Measurements from ENCODE around the gene AIRE. TPM values are rescaled to one million over a fixed set of nuclear protein-coding genes. Genes with fewer than 3 reads are reported as not detected.

Gene AIRE
- total and polyA plus RNA-seq, 2 donors (not counting 1 experiment from before 2014, with no cell fraction given): not detected

DNA sequence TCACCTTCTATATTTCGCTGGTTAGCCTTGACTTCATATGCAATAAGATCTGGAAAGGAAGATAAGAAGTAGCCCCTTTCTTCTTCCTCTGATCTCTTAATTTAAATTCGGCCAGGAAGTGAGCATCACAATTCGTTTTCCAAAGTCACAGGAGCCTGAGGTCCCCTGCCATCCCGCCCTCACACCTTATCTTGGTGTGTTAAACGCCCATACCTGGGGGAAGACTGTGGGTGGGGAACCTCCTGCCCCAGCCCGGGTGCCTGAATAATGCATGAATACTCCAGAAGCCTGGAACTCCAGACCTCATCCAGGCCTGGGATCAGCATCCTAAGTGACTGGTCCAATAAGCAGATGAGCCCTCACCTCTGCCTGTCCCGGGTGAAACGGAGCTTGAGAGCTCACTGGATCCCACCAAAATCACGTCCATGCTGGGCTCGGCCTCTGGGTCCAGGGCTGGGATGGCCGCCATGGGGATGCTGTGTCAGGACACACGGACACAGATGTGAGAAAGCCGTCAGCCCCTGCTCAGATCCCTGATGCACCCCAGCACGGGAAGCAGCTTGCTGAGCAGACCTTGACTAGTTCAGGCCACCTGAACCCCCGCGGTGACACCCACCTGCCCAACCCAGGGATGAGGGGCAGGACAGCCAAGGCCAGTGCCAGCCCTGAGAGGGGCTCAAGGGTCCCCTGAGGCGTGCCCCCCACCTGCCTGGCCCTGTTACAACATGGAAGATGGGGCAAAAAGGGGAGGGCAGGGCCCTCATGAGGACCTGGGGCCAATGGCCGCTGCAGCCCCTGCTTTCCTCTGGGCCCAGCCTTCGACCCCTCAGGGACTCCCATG is 24.7 kb upstream of the AIRE start:
- no peak overlapping the region for H2AFZ ChIP-seq (ENCODE audit: low read length)
- H3K9me3 ChIP-seq (ENCODE audit: control insufficient read depth, insufficient read depth, low read depth, low read length): no peaks in the 10 kb centered on the region
- no peak overlapping the region for H3K4me3 ChIP-seq (replicated peaks in 1 of 4; ENCODE audit: control extremely low read depth in 1 of 4, insufficient read depth in 1 of 4, low read depth in 3 of 4, low read length in 4 of 4)
- H4K20me1 ChIP-seq (ENCODE audit: control insufficient read depth, extremely low read depth, insufficient read depth, low read length): no peaks in the 10 kb centered on the region
- DNase-seq (ENCODE audit: low read depth in 2 of 2): no peak
- no peak overlapping the region for H3K9ac ChIP-seq (ENCODE audit: insufficient read depth, low read length)
- no peak overlapping the region for H3K27ac ChIP-seq (ENCODE audit: insufficient read depth, low read length)
- TF ChIP-seq, protein P1, sequence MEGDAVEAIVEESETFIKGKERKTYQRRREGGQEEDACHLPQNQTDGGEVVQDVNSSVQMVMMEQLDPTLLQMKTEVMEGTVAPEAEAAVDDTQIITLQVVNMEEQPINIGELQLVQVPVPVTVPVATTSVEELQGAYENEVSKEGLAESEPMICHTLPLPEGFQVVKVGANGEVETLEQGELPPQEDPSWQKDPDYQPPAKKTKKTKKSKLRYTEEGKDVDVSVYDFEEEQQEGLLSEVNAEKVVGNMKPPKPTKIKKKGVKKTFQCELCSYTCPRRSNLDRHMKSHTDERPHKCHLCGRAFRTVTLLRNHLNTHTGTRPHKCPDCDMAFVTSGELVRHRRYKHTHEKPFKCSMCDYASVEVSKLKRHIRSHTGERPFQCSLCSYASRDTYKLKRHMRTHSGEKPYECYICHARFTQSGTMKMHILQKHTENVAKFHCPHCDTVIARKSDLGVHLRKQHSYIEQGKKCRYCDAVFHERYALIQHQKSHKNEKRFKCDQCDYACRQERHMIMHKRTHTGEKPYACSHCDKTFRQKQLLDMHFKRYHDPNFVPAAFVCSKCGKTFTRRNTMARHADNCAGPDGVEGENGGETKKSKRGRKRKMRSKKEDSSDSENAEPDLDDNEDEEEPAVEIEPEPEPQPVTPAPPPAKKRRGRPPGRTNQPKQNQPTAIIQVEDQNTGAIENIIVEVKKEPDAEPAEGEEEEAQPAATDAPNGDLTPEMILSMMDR (conservative IDR thresholded peaks at IDR 0.05 in 1 of 2, IDR thresholded peaks at IDR 0.05 in 1 of 2; ENCODE audit: low read depth in 1 of 2, low read length in 2 of 2): no peak
- TF ChIP-seq EZH2 (IDR thresholded peaks at IDR 0.05; ENCODE audit: low read length, missing control alignments): no peak
- H3K79me2 ChIP-seq (ENCODE audit: control insufficient read depth, insufficient read depth, low read length): no peaks in the 10 kb centered on the region
- H3K36me3 ChIP-seq (ENCODE audit: control insufficient read depth, insufficient read depth, low read length): no peaks in the 10 kb centered on the region
- H3K27me3 ChIP-seq (ENCODE audit: control insufficient read depth, insufficient read depth, low read length): peaks cover 2% of the 10 kb centered on the region
- H3K4me1 ChIP-seq (ENCODE audit: control insufficient read depth, extremely low read depth, insufficient read depth, low read length): no peaks in the 10 kb centered on the region
- H3K4me2 ChIP-seq (ENCODE audit: extremely low read depth, insufficient read depth, low read length): no peak overlapping the region

DNA sequence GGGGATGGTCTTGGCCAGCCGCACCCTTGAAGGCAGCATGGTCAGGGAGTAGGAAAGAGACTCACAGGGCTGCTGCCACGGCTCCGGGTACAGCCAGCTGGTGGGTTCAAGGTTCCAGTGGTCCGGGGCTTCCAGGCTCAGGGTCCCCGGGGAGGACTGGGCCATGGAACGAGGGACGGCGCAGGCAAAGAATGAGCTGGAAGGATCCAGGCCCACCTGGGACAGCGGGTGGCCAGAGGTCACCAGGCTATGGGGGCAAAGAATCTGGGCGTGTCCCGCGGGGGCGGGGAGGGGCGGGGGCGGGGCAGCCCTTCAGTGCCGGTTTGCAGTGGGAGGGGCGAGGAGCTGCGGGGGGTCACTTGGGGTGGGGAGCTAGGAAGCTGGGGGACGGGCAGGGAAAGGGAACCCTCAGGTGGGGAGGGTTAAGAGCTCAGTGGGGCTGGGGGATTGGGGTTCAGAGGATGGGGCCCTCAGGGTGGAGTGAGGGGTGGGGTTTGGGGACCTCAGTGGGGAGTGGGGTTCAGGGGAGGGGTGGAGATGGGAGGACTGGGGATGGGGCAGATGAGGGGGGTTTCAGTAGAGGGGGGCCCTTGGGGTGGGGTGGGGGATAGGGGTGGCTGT is 23.9 kb upstream of the AIRE start, which contains the start of gene DNMT3L:
DNMT3L (minus strand) TSS at position 223 of the 621 bp plus-strand sequence. CDS start 638 bp downstream, outside the sequence.
- TF ChIP-seq, protein P1 (conservative IDR thresholded peaks at IDR 0.05 in 1 of 2, IDR thresholded peaks at IDR 0.05 in 1 of 2; ENCODE audit: low read depth in 1 of 2, low read length in 2 of 2): no peak
- TF ChIP-seq EZH2 (IDR thresholded peaks at IDR 0.05; ENCODE audit: low read length, missing control alignments): no peak
- no peak for DNase-seq (ENCODE audit: low read depth in 2 of 2)
- H3K9ac ChIP-seq (ENCODE audit: insufficient read depth, low read length): no peak within 1 kb of the TSS

DNA sequence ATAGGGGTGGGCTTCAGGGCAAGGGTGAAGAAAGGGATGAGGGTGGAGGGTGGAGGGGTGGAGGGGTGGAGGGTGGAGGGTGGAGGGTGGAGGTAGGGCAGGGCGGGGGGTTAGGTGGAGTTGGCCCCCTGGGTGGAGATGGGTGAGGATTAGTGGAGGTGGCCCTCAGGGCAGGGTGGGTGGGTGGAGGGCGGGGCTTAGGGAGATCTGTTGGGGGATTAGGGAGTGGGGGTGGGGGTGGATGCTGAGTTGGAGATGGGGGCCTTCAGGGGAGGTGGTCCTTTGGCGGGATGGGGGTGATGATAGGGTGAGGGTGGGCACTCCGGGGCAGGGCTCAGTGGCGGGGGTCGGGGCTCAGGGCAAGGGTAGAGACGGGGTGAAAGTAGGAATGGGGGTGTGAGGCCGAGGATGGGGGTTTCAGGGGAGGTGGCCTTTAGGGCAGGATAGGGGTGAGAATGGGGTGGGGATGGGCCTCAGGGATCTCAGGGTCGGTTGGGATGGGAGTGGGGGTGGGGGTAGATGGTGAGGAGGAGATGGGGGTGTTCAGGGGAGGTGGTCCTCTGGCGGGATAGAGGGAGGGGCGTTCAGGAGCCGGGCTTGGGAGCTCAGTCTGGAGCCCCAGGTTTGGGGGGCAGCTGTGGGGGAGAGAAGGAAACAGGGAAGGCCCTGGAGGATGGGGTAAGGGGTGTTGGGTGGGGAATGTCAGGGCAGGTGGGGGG is 23.2 kb upstream of the AIRE start:
- no peaks in the 10 kb centered on the region for H3K4me1 ChIP-seq (ENCODE audit: control insufficient read depth, extremely low read depth, insufficient read depth, low read length)
- no peak overlapping the region for H2AFZ ChIP-seq (ENCODE audit: low read length)
- H3K9ac ChIP-seq (ENCODE audit: insufficient read depth, low read length): no peak overlapping the region
- no peak overlapping the region for H3K4me2 ChIP-seq (ENCODE audit: extremely low read depth, insufficient read depth, low read length)
- TF ChIP-seq, protein P1 (conservative IDR thresholded peaks at IDR 0.05 in 1 of 2, IDR thresholded peaks at IDR 0.05 in 1 of 2; ENCODE audit: low read depth in 1 of 2, low read length in 2 of 2): no peak
- TF ChIP-seq EZH2 (IDR thresholded peaks at IDR 0.05; ENCODE audit: low read length, missing control alignments): no peak
- H3K27ac ChIP-seq (ENCODE audit: insufficient read depth, low read length): no peak overlapping the region
- no peaks in the 10 kb centered on the region for H3K79me2 ChIP-seq (ENCODE audit: control insufficient read depth, insufficient read depth, low read length)
- H4K20me1 ChIP-seq (ENCODE audit: control insufficient read depth, extremely low read depth, insufficient read depth, low read length): no peaks in the 10 kb centered on the region
- no peaks in the 10 kb centered on the region for H3K36me3 ChIP-seq (ENCODE audit: control insufficient read depth, insufficient read depth, low read length)
- H3K9me3 ChIP-seq (ENCODE audit: control insufficient read depth, insufficient read depth, low read depth, low read length): no peaks in the 10 kb centered on the region
- peaks cover 2% of the 10 kb centered on the region for H3K27me3 ChIP-seq (ENCODE audit: control insufficient read depth, insufficient read depth, low read length)
- H3K4me3 ChIP-seq (replicated peaks in 1 of 4; ENCODE audit: control extremely low read depth in 1 of 4, insufficient read depth in 1 of 4, low read depth in 3 of 4, low read length in 4 of 4): no peak overlapping the region
- no peak for DNase-seq (ENCODE audit: low read depth in 2 of 2)

More for the DNA sequence above, 23.9 kb upstream of the AIRE start, which contains the start of gene DNMT3L:
- no peak within 1 kb of the TSS for H3K4me2 ChIP-seq (ENCODE audit: extremely low read depth, insufficient read depth, low read length)
- H3K27me3 ChIP-seq (ENCODE audit: control insufficient read depth, insufficient read depth, low read length): peaks cover 2% of the 10 kb centered on the region
- no peaks in the 10 kb centered on the region for H3K36me3 ChIP-seq (ENCODE audit: control insufficient read depth, insufficient read depth, low read length)
- no peaks in the 10 kb centered on the region for H3K4me1 ChIP-seq (ENCODE audit: control insufficient read depth, extremely low read depth, insufficient read depth, low read length)
- H4K20me1 ChIP-seq (ENCODE audit: control insufficient read depth, extremely low read depth, insufficient read depth, low read length): no peaks in the 10 kb centered on the region
- no peak within 1 kb of the TSS for H3K27ac ChIP-seq (ENCODE audit: insufficient read depth, low read length)
- H3K79me2 ChIP-seq (ENCODE audit: control insufficient read depth, insufficient read depth, low read length): no peaks in the 10 kb centered on the region
- H2AFZ ChIP-seq (ENCODE audit: low read length): no peak within 1 kb of the TSS
- H3K4me3 ChIP-seq (replicated peaks in 1 of 4; ENCODE audit: control extremely low read depth in 1 of 4, insufficient read depth in 1 of 4, low read depth in 3 of 4, low read length in 4 of 4): no peak within 1 kb of the TSS
- no peaks in the 10 kb centered on the region for H3K9me3 ChIP-seq (ENCODE audit: control insufficient read depth, insufficient read depth, low read depth, low read length)

All from fibroblast of lung (primary cell).